SK-N-DZ (cell line): Measurements from ENCODE around the gene PADI3.
"Not testable (repeated sequence)": the region's sequence is repeated elsewhere in the genome, so short reads cannot be mapped to it uniquely, and the experiment has no call there.

ENCODE experiments used
- DNase-seq: peaks from one replicate; pipeline ENCODE4 v3.0.0-alpha.2; 2015; ENCODE audit warnings: low spot score

The PADI3 gene

GRCh38 chr1:17241011-17241779 is 7.7 kb upstream of the PADI3 start:
- not testable (repeated sequence) for DNase-seq

GRCh38 chr1:17241780-17242074 is 7.2 kb upstream of the PADI3 start:
- DNase-seq = not testable (repeated sequence)

- DNase-seq = no peak
Measured at GRCh38 chr1:17243274-17243673, 5.6 kb upstream of the PADI3 start.

GRCh38 chr1:17244821-17245740 is 3.8 kb upstream of the PADI3 start:
- no peak for DNase-seq

- DNase-seq = no peak
Measured at GRCh38 chr1:17245816-17246325, 3.0 kb upstream of the PADI3 start.

GRCh38 chr1:17246971-17247370 is 1.9 kb upstream of the PADI3 start:
- DNase-seq = no peak

- DNase-seq = no peak
Measured at GRCh38 chr1:17250601-17251000, 1.7 kb downstream of the PADI3 start.

- no peak for DNase-seq
Measured at GRCh38 chr1:17251246-17251645, 2.3 kb downstream of the PADI3 start.

GRCh38 chr1:17251701-17252376 is 2.9 kb downstream of the PADI3 start:
- no peak for DNase-seq

GRCh38 chr1:17255336-17255735 is 6.4 kb downstream of the PADI3 start:
- no peak for DNase-seq

GRCh38 chr1:17258116-17258757 is 9.3 kb downstream of the PADI3 start:
- no peak for DNase-seq

- DNase-seq = no peak
Measured at GRCh38 chr1:17258758-17259130, 9.8 kb downstream of the PADI3 start.

GRCh38 chr1:17259233-17259873 is 10.5 kb downstream of the PADI3 start:
- DNase-seq = no peak

- DNase-seq = no peak
Measured at GRCh38 chr1:17260264-17260663, 11.4 kb downstream of the PADI3 start.

- no peak for DNase-seq
Measured at GRCh38 chr1:17260738-17261137, 11.8 kb downstream of the PADI3 start.

GRCh38 chr1:17263936-17264335 is 15.0 kb downstream of the PADI3 start:
- no peak for DNase-seq

- DNase-seq = no peak
Measured at GRCh38 chr1:17264470-17264869, 15.6 kb downstream of the PADI3 start.

GRCh38 chr1:17265162-17265561 is 16.3 kb downstream of the PADI3 start:
- no peak for DNase-seq

GRCh38 chr1:17265950-17266349 is 17.1 kb downstream of the PADI3 start:
- DNase-seq = no peak

GRCh38 chr1:17270891-17271765 is 22.2 kb downstream of the PADI3 start:
- no peak for DNase-seq
